ENCODE measurements around the gene PLPP6.

DNA sequence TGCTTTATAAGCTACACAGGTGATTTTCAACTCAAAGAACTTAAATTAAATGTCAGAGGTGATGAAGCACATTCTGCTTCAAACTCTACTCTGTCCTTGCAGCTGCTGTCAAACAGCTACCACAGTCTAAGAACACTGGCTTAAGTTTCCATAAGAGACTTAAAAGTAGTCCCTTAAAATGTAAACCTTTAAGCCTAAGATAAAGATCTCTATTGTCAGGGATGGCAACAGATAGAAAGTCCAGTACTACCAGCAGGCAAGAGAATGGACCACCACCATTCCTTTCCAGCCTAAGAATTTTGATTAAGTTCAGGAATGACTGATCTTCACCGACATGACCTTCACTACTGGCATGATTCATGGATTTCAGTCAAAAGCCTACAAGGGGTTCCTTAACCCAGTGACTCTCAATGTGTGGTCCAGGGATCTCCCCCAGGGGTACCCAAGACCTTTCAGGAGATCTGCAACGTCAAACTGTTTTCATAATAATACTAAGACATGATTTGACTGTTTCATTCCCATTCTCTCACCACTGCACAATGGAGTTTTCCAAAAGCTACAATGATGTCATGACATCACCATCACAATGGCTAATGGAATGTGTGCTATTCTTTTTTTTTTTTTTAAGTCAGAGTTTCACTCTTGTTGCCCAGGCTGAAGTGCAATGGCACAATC is 41.1 kb upstream of the PLPP6 start:
- TF ChIP-seq CTCF (IDR thresholded peaks at IDR 0.05; ENCODE audit: insufficient read depth, low read depth, low read length) (no peak), EZH2 (IDR thresholded peaks at IDR 0.05; ENCODE audit: insufficient read depth, low read length) (no peak)
